Testis (tissue), 3 donors: ENCODE measurements around the gene MCF2L. TPM values are rescaled to one million over a fixed set of nuclear protein-coding genes. Genes with fewer than 3 reads are reported as not detected.

Source experiments
- DNase-seq: peaks from one replicate; pipeline ENCODE4 v3.0.0-alpha.2; 2019
- H3K27ac ChIP-seq, 2 donors: fragments of 200-600 bp; sonication (generic); one replicate each; pipeline ENCODE4 v1.5.1; 2019
- H3K27me3 ChIP-seq: fragments of 200-600 bp; sonication (generic); one replicate; pipeline ENCODE4 v1.5.1; 2019
- H3K36me3 ChIP-seq: fragments of 200-600 bp; sonication (generic); one replicate; pipeline ENCODE4 v1.5.1; 2017; ENCODE audit warnings: low read depth; ENCODE audit errors: missing control alignments
- H3K4me1 ChIP-seq: fragments of 200-600 bp; sonication (generic); one replicate; pipeline ENCODE4 v1.5.1; 2019
- H3K4me3 ChIP-seq, 2 donors: fragments of 200-600 bp; sonication (generic); one replicate each; pipeline ENCODE4 v1.5.1; 2017 to 2019
- H3K9me3 ChIP-seq: fragments of 200-600 bp; sonication (generic); one replicate; pipeline ENCODE4 v1.5.1; 2017
- CTCF ChIP-seq, 3 experiments: fragments of 450-650 bp in 2 of 3; fragments of 200-600 bp in 1 of 3; sonication (generic) in 1 of 3; IDR thresholded peaks; one replicate each; pipeline ENCODE4 v1.5.1; 2016 to 2019; ENCODE audit warnings: antibody characterized with exemption in 3 of 3, mild to moderate bottlenecking in 2 of 3, moderate library complexity in 1 of 3
- POLR2A ChIP-seq: fragments of 450-650 bp; IDR thresholded peaks from one replicate; pipeline ENCODE4 v1.6.1; 2017; ENCODE audit warnings: antibody characterized with exemption, mild to moderate bottlenecking, moderate library complexity
- WGBS, 2 donors: methylation state at CpG; one replicate each; pipeline ENCODE4 v1.1.5; 2018; 5-methylcytosine and 5-hydroxymethylcytosine counted together
- intact Hi-C: fragments of 100-400 bp; cut with DNase I; formaldehyde crosslinking; loops from one replicate; pipeline ENCODE4 v1.15.1; 2023; ENCODE audit warnings: low total_unique reads
- polyA plus RNA-seq: library from polyadenylated mRNA; stranded (reverse); fragments of 350-450 nt; fragmentation: Illumina TruSeq; extraction: RNeasy Lipid Tissue Mini Kit (QIAGEN cat#74804); gene quantifications from one replicate; pipeline ENCODE4 v1.2.3, GENCODE V29; 2014; ENCODE audit warnings: low read depth, low replicate concordance; ENCODE audit not compliant: insufficient read depth
- total RNA-seq, 2 donors: library from RNA; depleted of rRNA; stranded (reverse); fragments of >200 nt; gene quantifications; one replicate each; pipeline ENCODE4 v1.2.3, GENCODE V29; 2016

MCF2L gene
- total and polyA plus RNA-seq, 3 donors from 2014 or later = 5.0 to 17.6 (median 14.6) TPM

- H3K27me3 ChIP-seq = no peaks in the 10 kb centered on the region
- TF ChIP-seq POLR2A (no peak), CTCF (IDR thresholded peaks at IDR 0.05) (no peak)
- intact Hi-C loops = no loop called here
- H3K36me3 ChIP-seq = no peaks in the 10 kb centered on the region
- H3K27ac ChIP-seq = no peak overlapping the region
- 91 to 94% methylated on average over 8 to 10 of the region's 10 CpGs for WGBS, 2 donors
- no peaks in the 10 kb centered on the region for H3K4me1 ChIP-seq
- no peak overlapping the region for H3K4me3 ChIP-seq
- no peak for DNase-seq
- no peaks in the 10 kb centered on the region for H3K9me3 ChIP-seq
These were observed 97.1 kb downstream of the MCF2L start for GRCh38 chr13:113066142-113066455.

- TF ChIP-seq POLR2A (no peak), CTCF (IDR thresholded peaks at IDR 0.05) (no peak)
- H3K36me3 ChIP-seq = no peaks in the 10 kb centered on the region
- intact Hi-C loops = no loop called here
- H3K9me3 ChIP-seq = no peaks in the 10 kb centered on the region
- no peaks in the 10 kb centered on the region for H3K27me3 ChIP-seq
- no peak overlapping the region for H3K27ac ChIP-seq
- no peak for DNase-seq
- H3K4me1 ChIP-seq = no peaks in the 10 kb centered on the region
- 95% methylated on average over 16 of the region's 19 CpGs; no CpG with 5 or more reads in 1 of the 2 donors for WGBS, 2 donors
- no peak overlapping the region for H3K4me3 ChIP-seq
These were observed 97.7 kb downstream of the MCF2L start for GRCh38 chr13:113066746-113067145.

- intact Hi-C loops = no loop called here
- Histone ChIP-seq H3K9me3 (no peaks in the 10 kb centered on the region), H3K36me3 (no peaks in the 10 kb centered on the region), H3K27ac (no peak overlapping the region), H3K27me3 (no peaks in the 10 kb centered on the region), H3K4me3 (no peak overlapping the region), H3K4me1 (no peaks in the 10 kb centered on the region)
- 89 to 90% methylated on average over 36 to 41 of the region's 41 CpGs for WGBS, 2 donors
- DNase-seq = no peak
- TF ChIP-seq POLR2A (no peak), CTCF (IDR thresholded peaks at IDR 0.05) (no peak)
These were observed 101.1 kb downstream of the MCF2L start for GRCh38 chr13:113069861-113070805.

GRCh38 chr13:113070855-113071254 lies 101.8 kb downstream of the MCF2L start:
- Histone ChIP-seq H3K27me3 (no peaks in the 10 kb centered on the region), H3K27ac (no peak overlapping the region), H3K9me3 (no peaks in the 10 kb centered on the region), H3K4me3 (no peak overlapping the region), H3K36me3 (no peaks in the 10 kb centered on the region), H3K4me1 (no peaks in the 10 kb centered on the region)
- intact Hi-C loops = no loop called here
- DNase-seq = no peak
- TF ChIP-seq CTCF (IDR thresholded peaks at IDR 0.05) (no peak), POLR2A (no peak)
- WGBS, 2 donors = 85 to 90% methylated on average over 8 of the region's 8 CpGs

GRCh38 chr13:113072376-113072775 lies 103.4 kb downstream of the MCF2L start:
- no peak for TF ChIP-seq CTCF (IDR thresholded peaks at IDR 0.05)
- no peak for TF ChIP-seq POLR2A
- Histone ChIP-seq H3K27me3 (no peaks in the 10 kb centered on the region), H3K4me3 (no peak overlapping the region), H3K36me3 (no peaks in the 10 kb centered on the region), H3K4me1 (no peaks in the 10 kb centered on the region), H3K27ac (no peak overlapping the region), H3K9me3 (no peaks in the 10 kb centered on the region)
- WGBS, 2 donors = 85 to 91% methylated on average over 3 of the region's 3 CpGs
- intact Hi-C loops = no loop called here
- no peak for DNase-seq
